Neuronal stem cell (in vitro differentiated cells): ENCODE data around the gene STPG2.

Source experiments
- DNase-seq: peaks from one replicate; pipeline ENCODE4 v3.0.0-alpha.2; 2013; ENCODE audit warnings: low spot score
- H2AFZ ChIP-seq: one replicate; pipeline ENCODE4 v1.6.1; 2013; ENCODE audit warnings: mild to moderate bottlenecking, low read length, inconsistent platforms
- H2AK5ac ChIP-seq: 2 replicates; pipeline ENCODE4 v1.6.1; 2013; ENCODE audit warnings: low read depth, mild to moderate bottlenecking, inconsistent platforms, low read length, moderate library complexity, mixed read lengths
- H2BK120ac ChIP-seq: 2 replicates; pipeline ENCODE4 v1.6.1; 2013; ENCODE audit warnings: low read depth, mild to moderate bottlenecking, inconsistent platforms, low read length, moderate library complexity, mixed read lengths
- H2BK12ac ChIP-seq: one replicate; pipeline ENCODE4 v1.6.1; 2013; ENCODE audit warnings: low read length, inconsistent platforms
- H2BK15ac ChIP-seq: 2 replicates; pipeline ENCODE4 v1.6.1; 2013; ENCODE audit warnings: mild to moderate bottlenecking, low read length, inconsistent platforms, mixed read lengths
- H2BK5ac ChIP-seq: one replicate; pipeline ENCODE4 v1.6.1; 2013; ENCODE audit warnings: inconsistent platforms, mild to moderate bottlenecking, low read length, moderate library complexity
- H3K14ac ChIP-seq: one replicate; pipeline ENCODE4 v1.6.1; 2013; ENCODE audit warnings: low read length, inconsistent platforms
- H3K18ac ChIP-seq: 2 replicates; pipeline ENCODE4 v1.6.1; 2013; ENCODE audit warnings: low read length, inconsistent platforms
- H3K23ac ChIP-seq: 2 replicates; pipeline ENCODE4 v1.6.1; 2013; ENCODE audit warnings: low read depth, mild to moderate bottlenecking, mixed read lengths, low read length, inconsistent platforms; ENCODE audit not compliant: poor library complexity
- H3K27ac ChIP-seq: replicated peaks from 3 replicates; pipeline ENCODE4 v1.5.1; 2013; ENCODE audit warnings: low read length, inconsistent platforms
- H3K27me3 ChIP-seq, 3 experiments: 2 replicates each; pipeline ENCODE4 v1.6.1; 2013; ENCODE audit warnings: low read length in 3 of 3, mild to moderate bottlenecking in 2 of 3, inconsistent platforms in 1 of 3, low read depth in 1 of 3, mixed read lengths in 1 of 3, moderate library complexity in 1 of 3; ENCODE audit not compliant: control insufficient read depth in 3 of 3, insufficient read depth in 3 of 3
- H3K36me3 ChIP-seq, 2 donors: replicated peaks in 1 of 2; 2 replicates each; pipeline ENCODE4 v1.6.1; 2013; ENCODE audit warnings: low read length in 2 of 2; ENCODE audit not compliant: control insufficient read depth in 2 of 2, insufficient read depth in 2 of 2
- H3K4ac ChIP-seq: 2 replicates; pipeline ENCODE4 v1.6.1; 2013; ENCODE audit warnings: inconsistent platforms, mild to moderate bottlenecking, low read length, moderate library complexity
- H3K4me1 ChIP-seq, 2 donors: 1 replicate in 1 of 2; 2 replicates in 1 of 2; pipeline ENCODE4 v1.6.1; 2013; ENCODE audit warnings: low read length in 2 of 2, low read depth in 1 of 2; ENCODE audit not compliant: control insufficient read depth in 2 of 2, insufficient read depth in 1 of 2
- H3K4me2 ChIP-seq: one replicate; pipeline ENCODE4 v1.6.1; 2013; ENCODE audit warnings: mild to moderate bottlenecking, low read length, inconsistent platforms; ENCODE audit not compliant: insufficient read depth, poor library complexity, severe bottlenecking
- H3K4me3 ChIP-seq, 2 donors: 2 replicates each; pipeline ENCODE4 v1.5.1; 2013; ENCODE audit warnings: low read length in 2 of 2, mild to moderate bottlenecking in 2 of 2, inconsistent platforms in 1 of 2, moderate library complexity in 1 of 2
- H3K79me1 ChIP-seq: one replicate; pipeline ENCODE4 v1.6.1; 2013; ENCODE audit warnings: low read depth, mild to moderate bottlenecking, inconsistent platforms, low read length, moderate library complexity
- H3K9ac ChIP-seq: one replicate; pipeline ENCODE4 v1.6.1; 2013; ENCODE audit warnings: mild to moderate bottlenecking, low read depth, low read length, inconsistent platforms; ENCODE audit not compliant: poor library complexity
- H3K9me3 ChIP-seq, 2 donors: replicated peaks in 1 of 2; 2 replicates each; pipeline versions ENCODE3 to v1.6.1; 2013; ENCODE audit warnings: low read length in 2 of 2, mild to moderate bottlenecking in 2 of 2, inconsistent platforms in 1 of 2, low read depth in 1 of 2, mixed read lengths in 1 of 2, moderate library complexity in 1 of 2; ENCODE audit not compliant: control insufficient read depth in 2 of 2, insufficient read depth in 1 of 2
- H4K8ac ChIP-seq: one replicate; pipeline ENCODE4 v1.6.1; 2013; ENCODE audit warnings: low read depth, mild to moderate bottlenecking, inconsistent platforms, low read length, moderate library complexity
- H4K91ac ChIP-seq: one replicate; pipeline ENCODE4 v1.6.1; 2013; ENCODE audit warnings: low read length, low read depth, mild to moderate bottlenecking, inconsistent platforms; ENCODE audit not compliant: poor library complexity
- WGBS, 2 donors: extraction: QIAGEN DNeasy Blood & Tissue Kit; methylation state at CpG; one replicate each; pipeline ENCODE4 v1.1.7; 2013; ENCODE audit warnings: missing lambda C conversion rate in 2 of 2, mixed read lengths in 1 of 2; ENCODE audit not compliant: insufficient read length in 2 of 2, insufficient replicate concordance in 1 of 2; ENCODE audit errors: extremely low coverage in 2 of 2; 5-methylcytosine and 5-hydroxymethylcytosine counted together

Gene STPG2

DNA sequence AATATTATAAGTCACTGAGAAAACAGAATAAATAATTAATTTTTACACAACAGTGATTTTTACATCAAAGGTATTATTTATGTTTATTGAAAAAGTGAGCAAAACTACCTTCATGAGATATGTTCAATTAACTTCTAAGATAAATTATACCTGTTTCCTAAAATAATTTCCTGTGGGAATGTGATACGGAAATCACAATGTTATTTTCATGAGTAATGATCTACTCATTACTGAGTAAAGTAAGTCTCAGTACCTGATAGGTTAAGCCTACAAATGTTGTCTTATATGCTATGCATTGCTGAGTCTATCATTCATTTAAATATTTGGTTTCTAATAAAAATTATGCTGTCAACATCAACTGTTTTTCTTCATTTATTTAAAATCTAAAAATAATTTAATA, 324.0 kb downstream of the STPG2 start:
- Histone ChIP-seq H3K14ac (no peak overlapping the region), H2AK5ac (no peak overlapping the region), H3K9me3 (peaks cover 3 to 6% of the 10 kb centered on the region in 2 donors), H3K27ac (no peak overlapping the region), H2BK15ac (no peak overlapping the region), H4K8ac (no peak overlapping the region), H3K27me3 (no peaks in the 10 kb centered on the region), H3K4me2 (no peak overlapping the region), H2BK12ac (no peak overlapping the region), H3K18ac (no peak overlapping the region), H3K4me3 (no peak overlapping the region), H3K23ac (no peak overlapping the region), H2AFZ (no peak overlapping the region), H2BK5ac (no peak overlapping the region), H3K79me1 (no peaks in the 10 kb centered on the region), H4K91ac (no peak overlapping the region), H3K4ac (no peak overlapping the region), H3K36me3 (no peaks in the 10 kb centered on the region), H3K9ac (no peak overlapping the region), H3K4me1 (no peaks in the 10 kb centered on the region), H2BK120ac (no peak overlapping the region)
- DNase-seq, result no peak
- no CpG with 5 or more reads among the region's 1 CpG for WGBS, 2 donors

GRCh38 chr4:97812768-97813167, 330.5 kb downstream of the STPG2 start:
- Histone ChIP-seq H2AFZ (no peak overlapping the region), H3K4me2 (no peak overlapping the region), H3K4me3 (no peak overlapping the region), H3K23ac (no peak overlapping the region), H3K36me3 (no peaks in the 10 kb centered on the region), H4K8ac (no peak overlapping the region), H3K27me3 (no peaks in the 10 kb centered on the region), H2BK120ac (no peak overlapping the region), H3K9ac (no peak overlapping the region), H2AK5ac (no peak overlapping the region), H4K91ac (no peak overlapping the region), H3K4ac (no peak overlapping the region), H3K18ac (no peak overlapping the region), H3K9me3 (no peaks in the 10 kb centered on the region), H2BK5ac (no peak overlapping the region), H3K79me1 (no peaks in the 10 kb centered on the region), H3K4me1 (no peaks in the 10 kb centered on the region), H3K27ac (no peak overlapping the region), H2BK15ac (no peak overlapping the region), H3K14ac (no peak overlapping the region), H2BK12ac (no peak overlapping the region)
- no peak for DNase-seq
- no CpG with 5 or more reads among the region's 1 CpG for WGBS, 2 donors

GRCh38 chr4:97786306-97786920, 356.9 kb downstream of the STPG2 start:
- Histone ChIP-seq H3K18ac (no peak overlapping the region), H3K36me3 (no peaks in the 10 kb centered on the region), H3K23ac (no peak overlapping the region), H3K4ac (no peak overlapping the region), H3K4me3 (no peak overlapping the region), H3K27me3 (no peaks in the 10 kb centered on the region), H3K4me1 (no peaks in the 10 kb centered on the region), H3K14ac (no peak overlapping the region), H2BK5ac (no peak overlapping the region), H4K8ac (no peak overlapping the region), H3K9me3 (no peaks in the 10 kb centered on the region), H2BK12ac (no peak overlapping the region), H3K9ac (no peak overlapping the region), H2BK120ac (no peak overlapping the region), H4K91ac (no peak overlapping the region), H3K79me1 (no peaks in the 10 kb centered on the region), H3K27ac (no peak overlapping the region), H2AFZ (no peak overlapping the region), H3K4me2 (no peak overlapping the region), H2BK15ac (no peak overlapping the region), H2AK5ac (no peak overlapping the region)
- no CpG with 5 or more reads among the region's 3 CpGs for WGBS, 2 donors
- DNase-seq, result no peak

GRCh38 chr4:97778174-97778573, 365.1 kb downstream of the STPG2 start:
- H3K36me3 ChIP-seq, result no peaks in the 10 kb centered on the region
- no peak overlapping the region for H4K8ac ChIP-seq
- no peaks in the 10 kb centered on the region for H3K4me1 ChIP-seq
- no peak overlapping the region for H3K4me2 ChIP-seq
- H3K9me3 ChIP-seq, result no peaks in the 10 kb centered on the region
- H3K27me3 ChIP-seq, result no peaks in the 10 kb centered on the region
- WGBS, 2 donors, result no CpG with 5 or more reads among the region's 10 CpGs
- H3K27ac ChIP-seq, result no peak overlapping the region
- H2BK12ac ChIP-seq, result no peak overlapping the region
- no peak overlapping the region for H3K4ac ChIP-seq
- no peaks in the 10 kb centered on the region for H3K79me1 ChIP-seq
- no peak overlapping the region for H3K23ac ChIP-seq
- no peak overlapping the region for H4K91ac ChIP-seq
- no peak overlapping the region for H3K18ac ChIP-seq
- H3K9ac ChIP-seq, result no peak overlapping the region
- no peak for DNase-seq
- H2AK5ac ChIP-seq, result no peak overlapping the region
- H2BK15ac ChIP-seq, result no peak overlapping the region
- no peak overlapping the region for H2BK5ac ChIP-seq
- H3K14ac ChIP-seq, result no peak overlapping the region
- H3K4me3 ChIP-seq, result no peak overlapping the region
- no peak overlapping the region for H2AFZ ChIP-seq
- H2BK120ac ChIP-seq, result no peak overlapping the region
